HUES48 (cell line): ENCODE data around the gene OPCML.

Source experiments
- H3K27ac ChIP-seq: one replicate; pipeline ENCODE4 v1.7.0; 2013; ENCODE audit warnings: low read depth, low read length, inconsistent platforms
- H3K27me3 ChIP-seq: 2 replicates; pipeline ENCODE4 v1.6.1; 2013; ENCODE audit warnings: mild to moderate bottlenecking, low read length; ENCODE audit not compliant: control insufficient read depth, insufficient read depth
- H3K36me3 ChIP-seq: 2 replicates; pipeline ENCODE4 v1.6.1; 2013; ENCODE audit warnings: low read length; ENCODE audit not compliant: control insufficient read depth, insufficient read depth
- H3K4me1 ChIP-seq: 2 replicates; pipeline ENCODE4 v1.6.1; 2013; ENCODE audit warnings: mild to moderate bottlenecking, low read length; ENCODE audit not compliant: control insufficient read depth, insufficient read depth
- H3K4me3 ChIP-seq: 2 replicates; pipeline ENCODE4 v1.5.1; 2013; ENCODE audit warnings: mild to moderate bottlenecking, low read depth, low read length
- H3K9ac ChIP-seq: 2 replicates; pipeline ENCODE4 v1.6.1; 2013; ENCODE audit warnings: mild to moderate bottlenecking, low read depth, low read length, moderate library complexity
- H3K9me3 ChIP-seq: 2 replicates; pipeline ENCODE4 v1.6.1; 2013; ENCODE audit warnings: low read length; ENCODE audit not compliant: control insufficient read depth, insufficient read depth

OPCML gene

GRCh38 chr11:133162227-133162626, 370.1 kb downstream of the OPCML start:
- Histone ChIP-seq H3K36me3 (no peaks in the 10 kb centered on the region), H3K4me3 (no peak overlapping the region), H3K9me3 (no peaks in the 10 kb centered on the region), H3K9ac (no peak overlapping the region), H3K27ac (no peak overlapping the region), H3K27me3 (no peaks in the 10 kb centered on the region), H3K4me1 (peaks cover 22% of the 10 kb centered on the region; the same call in 1 of the 2 replicates)

GRCh38 chr11:133160754-133161153, 371.5 kb downstream of the OPCML start:
- Histone ChIP-seq H3K27ac (no peak overlapping the region), H3K27me3 (no peaks in the 10 kb centered on the region), H3K4me3 (no peak overlapping the region), H3K36me3 (no peaks in the 10 kb centered on the region), H3K9me3 (no peaks in the 10 kb centered on the region), H3K4me1 (peaks cover 27% of the 10 kb centered on the region; the same call in 1 of the 2 replicates), H3K9ac (no peak overlapping the region)

- Histone ChIP-seq H3K4me3 (no peak overlapping the region), H3K9me3 (no peaks in the 10 kb centered on the region), H3K4me1 (peaks cover 22% of the 10 kb centered on the region), H3K27me3 (no peaks in the 10 kb centered on the region), H3K36me3 (no peaks in the 10 kb centered on the region), H3K27ac (no peak overlapping the region), H3K9ac (no peak overlapping the region)
Observed at GRCh38 chr11:133156986-133157745, 375.1 kb downstream of the OPCML start.

GRCh38 chr11:133154781-133155180, 377.5 kb downstream of the OPCML start:
- H3K9ac ChIP-seq, result no peak overlapping the region
- no peak overlapping the region for H3K27ac ChIP-seq
- H3K36me3 ChIP-seq, result no peaks in the 10 kb centered on the region
- peaks cover 25% of the 10 kb centered on the region for H3K4me1 ChIP-seq
- no peak overlapping the region for H3K4me3 ChIP-seq
- H3K27me3 ChIP-seq, result no peaks in the 10 kb centered on the region
- H3K9me3 ChIP-seq, result no peaks in the 10 kb centered on the region

- H3K27ac ChIP-seq, result no peak overlapping the region
- peaks cover 25% of the 10 kb centered on the region for H3K4me1 ChIP-seq
- H3K4me3 ChIP-seq, result no peak overlapping the region
- no peak overlapping the region for H3K9ac ChIP-seq
- no peaks in the 10 kb centered on the region for H3K9me3 ChIP-seq
- H3K27me3 ChIP-seq, result no peaks in the 10 kb centered on the region
- H3K36me3 ChIP-seq, result no peaks in the 10 kb centered on the region
Observed at GRCh38 chr11:133154076-133154475, 378.2 kb downstream of the OPCML start.

GRCh38 chr11:133153031-133153430, 379.3 kb downstream of the OPCML start:
- no peak overlapping the region for H3K9ac ChIP-seq
- H3K36me3 ChIP-seq, result no peaks in the 10 kb centered on the region
- no peak overlapping the region for H3K27ac ChIP-seq
- no peaks in the 10 kb centered on the region for H3K9me3 ChIP-seq
- H3K27me3 ChIP-seq, result no peaks in the 10 kb centered on the region
- peaks cover 25% of the 10 kb centered on the region for H3K4me1 ChIP-seq
- H3K4me3 ChIP-seq, result no peak overlapping the region

GRCh38 chr11:133149698-133150097, 382.6 kb downstream of the OPCML start:
- Histone ChIP-seq H3K36me3 (no peaks in the 10 kb centered on the region), H3K27ac (no peak overlapping the region), H3K4me1 (peaks cover 17% of the 10 kb centered on the region)

GRCh38 chr11:133147625-133148024, 384.7 kb downstream of the OPCML start:
- H3K4me3 ChIP-seq, result no peak overlapping the region
- H3K27ac ChIP-seq, result no peak overlapping the region
- H3K4me1 ChIP-seq, result peaks cover 6% of the 10 kb centered on the region
- H3K36me3 ChIP-seq, result no peaks in the 10 kb centered on the region
- H3K9me3 ChIP-seq, result no peaks in the 10 kb centered on the region
- no peak overlapping the region for H3K9ac ChIP-seq
- no peaks in the 10 kb centered on the region for H3K27me3 ChIP-seq

More at GRCh38 chr11:133149698-133150097, 382.6 kb downstream of the OPCML start:
- H3K9me3 ChIP-seq, result no peaks in the 10 kb centered on the region
- no peak overlapping the region for H3K4me3 ChIP-seq
- H3K27me3 ChIP-seq, result no peaks in the 10 kb centered on the region
- no peak overlapping the region for H3K9ac ChIP-seq

GRCh38 chr11:133146697-133147306, 385.5 kb downstream of the OPCML start:
- Histone ChIP-seq H3K9ac (no peak overlapping the region), H3K4me1 (no peaks in the 10 kb centered on the region), H3K27ac (no peak overlapping the region), H3K36me3 (no peaks in the 10 kb centered on the region), H3K4me3 (no peak overlapping the region), H3K9me3 (no peaks in the 10 kb centered on the region), H3K27me3 (no peaks in the 10 kb centered on the region)

GRCh38 chr11:133137939-133138338, 394.4 kb downstream of the OPCML start:
- H3K4me3 ChIP-seq, result no peak overlapping the region
- no peaks in the 10 kb centered on the region for H3K36me3 ChIP-seq
- no peak overlapping the region for H3K9ac ChIP-seq
- peaks cover 21% of the 10 kb centered on the region for H3K4me1 ChIP-seq
- no peaks in the 10 kb centered on the region for H3K9me3 ChIP-seq
- 0 out of 2 replicates have a peak, but pooled peaks cover 5% of the 10 kb centered on the region for H3K27me3 ChIP-seq
- no peak overlapping the region for H3K27ac ChIP-seq

- H3K9ac ChIP-seq, result no peak overlapping the region
- 0 out of 2 replicates have a peak, but pooled peaks cover 5% of the 10 kb centered on the region for H3K27me3 ChIP-seq
- no peak overlapping the region for H3K27ac ChIP-seq
- no peak overlapping the region for H3K4me3 ChIP-seq
- H3K4me1 ChIP-seq, result peaks cover 21% of the 10 kb centered on the region
- H3K9me3 ChIP-seq, result no peaks in the 10 kb centered on the region
- H3K36me3 ChIP-seq, result no peaks in the 10 kb centered on the region
Observed at GRCh38 chr11:133137270-133137669, 395.0 kb downstream of the OPCML start.
